NT2/D1 (cell line): ENCODE data around the gene OR10G3.

ENCODE experiments used
- YY1 ChIP-seq: IDR thresholded peaks from 2 replicates; pipeline ENCODE4 v1.6.1; 2011; ENCODE audit not compliant: insufficient read length, insufficient read depth
- ZNF274 ChIP-seq: IDR thresholded peaks from 2 replicates; pipeline ENCODE4 v1.6.1; 2011; ENCODE audit warnings: mild to moderate bottlenecking, low read depth, low read length

DNA sequence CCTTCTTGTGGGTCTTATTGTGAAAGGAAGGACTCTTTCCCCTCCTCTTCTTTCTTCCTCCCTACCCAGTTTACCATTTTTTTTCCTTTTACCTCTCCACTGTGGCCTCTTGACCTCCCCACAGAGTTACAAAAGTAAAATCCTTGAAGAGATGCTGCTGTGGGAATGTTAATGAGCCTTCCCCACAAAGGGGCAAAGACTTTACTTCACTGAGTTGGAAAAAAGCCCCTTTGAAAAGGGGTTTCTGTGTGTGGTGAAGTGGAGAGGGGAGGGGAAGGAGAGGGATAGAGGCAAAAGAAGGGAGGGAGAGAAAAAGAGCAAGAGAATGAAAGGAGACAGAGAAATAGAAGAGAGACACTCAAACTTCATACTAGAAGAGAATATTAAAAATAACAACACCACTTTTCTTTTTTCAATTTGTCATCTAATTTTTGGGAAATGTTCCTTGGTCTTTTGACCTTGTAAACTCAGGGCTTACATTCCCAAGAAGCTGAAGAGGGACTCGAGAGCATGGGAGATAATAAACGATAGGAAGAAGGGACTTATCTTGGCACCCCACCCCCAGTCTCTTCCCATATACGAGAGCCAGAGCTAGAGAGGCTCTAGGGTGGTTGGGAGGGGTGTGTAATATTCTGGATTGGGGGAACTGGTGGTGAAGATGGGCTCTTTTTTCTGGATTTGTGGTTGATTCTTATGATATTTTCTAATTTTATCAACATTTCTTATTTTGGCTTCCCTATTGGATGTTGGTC lies 40.5 kb downstream of the OR10G3 start:
- TF ChIP-seq ZNF274 (no peak), YY1 (no peak)
